LNCaP clone FGC (cell line): ENCODE data around the gene TMOD3.
A peak's percentile ranks its signal among the peaks of the same experiment; 100 is the strongest.

Experiments
- DNase-seq: peaks from one replicate; pipeline ENCODE4 v3.0.0-alpha.2; 2011; ENCODE audit warnings: low read depth
- H3K4me3 ChIP-seq: 2 replicates; pipeline ENCODE4 v1.5.1; 2011; ENCODE audit warnings: mild to moderate bottlenecking, low read depth, low read length, control low read depth
- TF ChIP-seq, protein P1 (sequence below): IDR thresholded peaks from 2 replicates; pipeline ENCODE4 v1.5.1; 2012; ENCODE audit warnings: mild to moderate bottlenecking; ENCODE audit not compliant: control insufficient read depth, insufficient read depth; ENCODE audit errors: extremely low read depth

The TMOD3 gene

DNA sequence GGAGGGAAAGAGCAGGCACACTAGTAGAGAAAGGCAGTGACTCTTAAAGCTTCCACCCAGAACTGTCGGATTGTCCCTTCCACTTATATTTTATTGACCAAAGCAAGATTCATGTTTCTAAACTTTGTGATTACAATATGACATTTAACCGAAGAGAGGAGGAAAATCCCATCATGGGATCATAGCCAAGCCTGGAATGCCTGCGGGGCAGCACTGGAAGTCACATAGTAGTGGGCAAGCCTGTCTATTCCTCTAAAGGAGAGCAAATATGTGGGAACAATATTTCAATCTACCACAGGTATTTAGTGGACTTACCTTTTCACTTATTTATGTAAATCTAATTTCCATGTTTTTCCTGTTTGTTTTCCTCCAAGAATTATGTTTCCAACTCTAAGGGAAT is 3.8 kb upstream of the TMOD3 start:
- TF ChIP-seq, protein P1, sequence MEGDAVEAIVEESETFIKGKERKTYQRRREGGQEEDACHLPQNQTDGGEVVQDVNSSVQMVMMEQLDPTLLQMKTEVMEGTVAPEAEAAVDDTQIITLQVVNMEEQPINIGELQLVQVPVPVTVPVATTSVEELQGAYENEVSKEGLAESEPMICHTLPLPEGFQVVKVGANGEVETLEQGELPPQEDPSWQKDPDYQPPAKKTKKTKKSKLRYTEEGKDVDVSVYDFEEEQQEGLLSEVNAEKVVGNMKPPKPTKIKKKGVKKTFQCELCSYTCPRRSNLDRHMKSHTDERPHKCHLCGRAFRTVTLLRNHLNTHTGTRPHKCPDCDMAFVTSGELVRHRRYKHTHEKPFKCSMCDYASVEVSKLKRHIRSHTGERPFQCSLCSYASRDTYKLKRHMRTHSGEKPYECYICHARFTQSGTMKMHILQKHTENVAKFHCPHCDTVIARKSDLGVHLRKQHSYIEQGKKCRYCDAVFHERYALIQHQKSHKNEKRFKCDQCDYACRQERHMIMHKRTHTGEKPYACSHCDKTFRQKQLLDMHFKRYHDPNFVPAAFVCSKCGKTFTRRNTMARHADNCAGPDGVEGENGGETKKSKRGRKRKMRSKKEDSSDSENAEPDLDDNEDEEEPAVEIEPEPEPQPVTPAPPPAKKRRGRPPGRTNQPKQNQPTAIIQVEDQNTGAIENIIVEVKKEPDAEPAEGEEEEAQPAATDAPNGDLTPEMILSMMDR, result no peak
- DNase-seq, result no peak
- no peak overlapping the region for H3K4me3 ChIP-seq

DNA sequence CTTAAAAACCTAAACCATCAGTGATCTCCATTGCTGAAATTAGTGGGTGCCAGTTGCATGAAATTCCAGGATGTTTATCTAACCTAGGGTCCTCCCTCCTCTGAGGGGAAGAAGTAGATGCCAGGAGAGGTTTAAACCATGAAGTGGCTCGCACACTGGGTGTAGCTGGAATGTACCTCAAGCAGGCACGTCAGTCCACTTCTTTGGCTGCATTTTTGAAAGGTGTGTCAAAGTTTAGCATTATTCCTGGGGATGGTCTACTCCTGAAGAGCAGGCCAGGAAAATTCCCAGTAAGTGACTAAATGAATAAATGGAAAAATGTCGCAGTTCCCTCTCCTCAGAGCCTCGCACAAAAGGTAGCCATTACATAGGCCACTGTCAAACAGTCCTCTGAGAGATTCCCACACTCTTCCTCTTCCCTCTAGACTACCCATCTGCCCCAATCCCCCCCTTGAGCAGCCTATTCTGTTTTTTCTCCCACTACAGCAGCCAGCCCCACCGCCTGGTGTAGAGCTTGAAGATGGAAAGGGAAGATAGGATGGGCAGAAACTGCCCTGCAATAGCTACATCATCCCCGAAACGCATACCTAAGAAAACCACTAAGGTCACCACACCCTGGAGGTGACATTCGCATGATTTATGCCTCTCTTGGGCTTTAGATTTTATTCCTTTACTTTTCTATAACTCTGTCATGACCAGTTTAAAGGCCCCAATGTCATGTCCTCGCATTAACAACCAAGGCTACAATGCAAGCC is 655 bp upstream of the TMOD3 start:
- H3K4me3 ChIP-seq, result no peak overlapping the region
- no peak for DNase-seq
- TF ChIP-seq, protein P1, result no peak

DNA sequence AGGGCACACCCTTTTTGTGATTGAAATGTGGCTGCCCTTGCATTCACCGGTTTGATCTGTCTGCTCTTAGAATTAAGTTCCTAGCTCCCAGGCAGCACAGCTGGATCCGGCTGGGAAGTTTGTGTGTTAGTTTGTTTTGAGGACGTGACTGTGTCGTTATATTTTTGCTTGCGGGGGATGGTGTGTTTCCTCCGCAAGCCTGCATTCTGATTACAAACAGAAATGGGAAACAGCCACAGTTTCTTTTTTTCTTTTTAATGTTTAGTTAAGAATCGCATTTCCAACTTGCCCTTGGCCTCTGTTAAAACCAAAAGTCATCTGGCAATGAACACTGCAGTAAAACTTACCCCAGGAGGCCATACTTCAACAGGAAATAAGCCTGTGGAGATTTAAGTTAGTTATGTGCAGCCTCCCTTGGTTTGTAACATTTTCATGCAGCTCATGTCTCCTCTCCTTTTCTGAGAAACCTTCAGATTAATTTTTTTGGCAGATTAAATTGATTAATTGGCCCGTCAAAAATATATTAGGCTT is 888 bp downstream of the TMOD3 start:
- peak overlapping the region; percentile 78 for H3K4me3 ChIP-seq
- TF ChIP-seq, protein P1, result no peak
- DNase-seq, result no peak

DNA sequence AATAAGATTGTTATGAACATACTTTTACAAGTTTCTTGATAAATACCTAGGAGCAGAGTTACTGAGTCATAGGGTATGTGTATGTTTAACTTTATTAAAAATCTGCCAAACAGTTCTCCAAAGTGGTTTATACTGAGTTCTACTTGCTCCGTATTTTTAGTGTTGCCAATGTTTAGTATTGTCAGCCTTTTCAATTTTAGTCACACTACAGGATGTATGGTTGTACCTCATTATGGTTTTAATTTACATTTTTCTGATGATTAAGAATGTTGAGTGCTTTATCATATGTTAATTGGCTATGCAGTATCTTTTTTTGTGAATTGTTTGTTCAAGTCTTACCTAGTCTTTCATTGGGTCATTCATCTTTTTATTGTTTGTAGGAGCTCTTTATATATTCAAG is 4.3 kb downstream of the TMOD3 start:
- no peak overlapping the region for H3K4me3 ChIP-seq
- TF ChIP-seq, protein P1, result no peak
- DNase-seq, result no peak

DNA sequence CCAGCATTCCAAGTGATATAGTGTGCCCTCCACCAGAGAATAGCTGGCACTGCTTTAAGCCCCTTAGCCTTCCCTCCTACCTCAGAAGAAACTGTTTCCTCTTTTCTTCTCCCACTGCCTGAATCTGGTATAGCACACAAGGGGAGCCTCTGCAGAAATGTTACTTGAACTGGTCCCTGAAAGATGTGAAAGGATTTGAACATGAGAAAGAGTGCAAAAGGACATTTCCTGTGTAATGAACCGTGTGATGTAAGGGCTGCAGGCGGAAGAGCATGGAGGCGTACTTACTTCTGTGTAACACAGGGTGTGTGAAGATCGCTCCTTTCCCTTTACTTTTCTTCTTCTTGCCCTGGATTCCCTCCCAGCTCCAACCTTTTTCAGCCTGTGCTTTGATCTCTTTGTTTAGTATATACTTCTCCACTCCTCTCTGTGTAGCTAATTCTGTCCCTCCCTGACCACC is 8.4 kb downstream of the TMOD3 start:
- no peak overlapping the region for H3K4me3 ChIP-seq
- TF ChIP-seq, protein P1, result no peak
- no peak for DNase-seq

DNA sequence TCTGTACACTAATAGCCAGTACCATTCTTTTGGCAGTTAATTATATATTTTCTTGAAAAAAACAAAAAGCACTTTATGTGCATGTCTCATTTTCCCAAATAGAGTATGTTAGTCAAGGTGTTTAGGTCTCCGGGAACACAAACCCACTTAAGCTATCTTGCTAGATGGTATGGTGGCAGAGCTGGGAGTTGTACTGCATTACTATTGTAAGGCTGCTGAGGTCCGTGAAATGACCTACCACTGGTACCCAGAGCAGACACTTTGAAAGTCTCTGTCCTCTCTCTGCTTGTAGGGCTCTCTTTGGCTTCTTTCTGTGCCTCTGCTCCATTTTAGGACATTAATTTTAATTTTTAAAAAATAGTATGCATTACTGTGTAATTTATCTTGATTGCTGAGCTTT is 8.8 kb downstream of the TMOD3 start:
- DNase-seq, result no peak
- TF ChIP-seq, protein P1, result no peak
- H3K4me3 ChIP-seq, result no peak overlapping the region

DNA sequence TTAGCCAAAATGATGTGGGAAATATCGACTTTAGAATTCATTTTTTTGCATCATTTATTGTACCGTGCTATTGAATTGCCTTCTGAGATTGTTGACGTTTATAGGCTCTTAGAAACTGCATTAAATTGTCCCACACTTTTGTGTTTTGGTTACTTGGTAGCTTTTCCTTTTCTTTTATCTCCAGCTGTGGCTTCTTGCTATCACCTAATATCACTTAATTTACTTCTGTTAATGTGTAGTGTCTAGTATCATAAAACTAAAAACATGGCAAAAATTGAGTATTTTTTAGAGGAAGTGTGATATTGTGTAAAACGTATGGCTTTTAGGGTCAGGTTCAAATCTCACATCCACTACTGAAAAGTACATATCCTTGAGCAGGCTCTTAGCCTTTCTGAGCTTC is 11.2 kb downstream of the TMOD3 start:
- TF ChIP-seq, protein P1, result no peak
- no peak for DNase-seq

More for the DNA sequence above, 11.2 kb downstream of the TMOD3 start:
- no peak overlapping the region for H3K4me3 ChIP-seq
